ENCODE results near the gene HBA2. TPM values are rescaled to one million over a fixed set of nuclear protein-coding genes. Genes with fewer than 3 reads are reported as not detected.
"Not testable (repeated sequence)": the region's sequence is repeated elsewhere in the genome, so short reads cannot be mapped to it uniquely, and the experiment has no call there.

Gene HBA2
- total RNA-seq (33.9 TPM), polyA plus RNA-seq (ENCODE audit: insufficient read depth, low read depth, low replicate concordance) (11.1 TPM)
- long read RNA-seq, donor 1, transcript HBA2-203 (2 exons, 640 nt): minor isoform, 83 of 1,112 reads
- long read RNA-seq, donor 1, transcript HBA2-204 (2 exons, 403 nt): minor isoform, 23 of 1,112 reads
- long read RNA-seq, donor 1, transcript HBA2-201 (3 exons, 576 nt): major isoform, 973 of 1,112 reads
- long read RNA-seq, donor 1, partial matches to known transcripts: 0 of 1,112 reads
- long read RNA-seq, donor 1, other reads (novel, unspliced or antisense): 32 of 1,112 reads
- long read RNA-seq, donor 2, transcript HBA2-203 (2 exons, 640 nt): minor isoform, 27 of 875 reads
- long read RNA-seq, donor 2, transcript HBA2-201 (3 exons, 576 nt): major isoform, 794 of 875 reads
- long read RNA-seq, donor 2, transcript HBA2-204 (2 exons, 403 nt): minor isoform, 24 of 875 reads
- long read RNA-seq, donor 2, partial matches to known transcripts: 0 of 875 reads
- long read RNA-seq, donor 2, other reads (novel, unspliced or antisense): 28 of 875 reads
- long read RNA-seq, donor 3, transcript HBA2-204 (2 exons, 403 nt): minor isoform, 17 of 1,013 reads
- long read RNA-seq, donor 3, transcript HBA2-201 (3 exons, 576 nt): major isoform, 917 of 1,013 reads
- long read RNA-seq, donor 3, transcript HBA2-203 (2 exons, 640 nt): minor isoform, 32 of 1,013 reads
- long read RNA-seq, donor 3, partial matches to known transcripts: 16 of 1,013 reads
- long read RNA-seq, donor 3, other reads (novel, unspliced or antisense): 28 of 1,013 reads
- long read RNA-seq, donor 4, transcript HBA2-201 (3 exons, 576 nt): major isoform, 398 of 434 reads
- long read RNA-seq, donor 4, transcript HBA2-203 (2 exons, 640 nt): minor isoform, 30 of 434 reads
- long read RNA-seq, donor 4, transcript HBA2-204 (2 exons, 403 nt): minor isoform, 5 of 434 reads
- long read RNA-seq, donor 4, partial matches to known transcripts: 0 of 434 reads
- long read RNA-seq, donor 4, other reads (novel, unspliced or antisense): 0 of 434 reads
- long read RNA-seq, donor 5, transcript HBA2-201 (3 exons, 576 nt): major isoform, 81 of 87 reads
- long read RNA-seq, donor 5, partial matches to known transcripts: 0 of 87 reads
- long read RNA-seq, donor 5, other reads (novel, unspliced or antisense): 0 of 87 reads
- long read RNA-seq, donor 6, transcript HBA2-203 (2 exons, 640 nt): minor isoform, 124 of 2,502 reads
- long read RNA-seq, donor 6, transcript HBA2-201 (3 exons, 576 nt): major isoform, 2,269 of 2,502 reads
- long read RNA-seq, donor 6, transcript HBA2-204 (2 exons, 403 nt): minor isoform, 42 of 2,502 reads
- long read RNA-seq, donor 6, partial matches to known transcripts: 0 of 2,502 reads
- long read RNA-seq, donor 6, other reads (novel, unspliced or antisense): 64 of 2,502 reads
- long read RNA-seq, donor 7, transcript HBA2-201 (3 exons, 576 nt): major isoform, 7 of 9 reads
- long read RNA-seq, donor 7, partial matches to known transcripts: 0 of 9 reads
- long read RNA-seq, donor 7, other reads (novel, unspliced or antisense): 1 of 9 reads
- long read RNA-seq, donor 8, transcript HBA2-201 (3 exons, 576 nt): major isoform, 542 of 613 reads
- long read RNA-seq, donor 8, transcript HBA2-204 (2 exons, 403 nt): minor isoform, 20 of 613 reads
- long read RNA-seq, donor 8, transcript HBA2-203 (2 exons, 640 nt): minor isoform, 37 of 613 reads
- long read RNA-seq, donor 8, partial matches to known transcripts: 0 of 613 reads
- long read RNA-seq, donor 8, other reads (novel, unspliced or antisense): 12 of 613 reads
- long read RNA-seq, donor 9, transcript HBA2-201 (3 exons, 576 nt): major isoform, 416 of 473 reads
- long read RNA-seq, donor 9, transcript HBA2-203 (2 exons, 640 nt): minor isoform, 24 of 473 reads
- long read RNA-seq, donor 9, transcript HBA2-204 (2 exons, 403 nt): minor isoform, 9 of 473 reads
- long read RNA-seq, donor 9, partial matches to known transcripts: 8 of 473 reads
- long read RNA-seq, donor 9, other reads (novel, unspliced or antisense): 13 of 473 reads
- long read RNA-seq, donor 10, transcript HBA2-204 (2 exons, 403 nt): minor isoform, 13 of 367 reads
- long read RNA-seq, donor 10, transcript HBA2-201 (3 exons, 576 nt): major isoform, 321 of 367 reads
- long read RNA-seq, donor 10, transcript HBA2-203 (2 exons, 640 nt): minor isoform, 22 of 367 reads
- long read RNA-seq, donor 10, partial matches to known transcripts: 0 of 367 reads
- long read RNA-seq, donor 10, other reads (novel, unspliced or antisense): 11 of 367 reads

- H3K27me3 ChIP-seq (ENCODE audit: control insufficient read depth, insufficient read depth, low read length): peaks cover 29% of the 10 kb centered on the region
- DNase-seq; H3K4me1 ChIP-seq (ENCODE audit: control insufficient read depth in 2 of 3, insufficient read depth in 2 of 3, low read depth in 1 of 3, low read length in 3 of 3); H3K36me3 ChIP-seq (ENCODE audit: control insufficient read depth in 2 of 3, insufficient read depth in 3 of 3, low read length in 3 of 3); intact Hi-C loops (cut with DNase I); H3K9me3 ChIP-seq (ENCODE audit: control insufficient read depth in 2 of 3, insufficient read depth in 1 of 3, low read length in 3 of 3); H3K4me3 ChIP-seq (ENCODE audit: low read length in 3 of 3); H3K9ac ChIP-seq (ENCODE audit: low read length in 3 of 3); FAIRE-seq; H3K27ac ChIP-seq (ENCODE audit: low read depth in 2 of 2, low read length in 2 of 2): not testable (repeated sequence)
These were observed at the start of gene HBA2 for GRCh38 chr16:172374-172941. HBA2 (plus strand) TSS chr16:172876; CDS start chr16:172913, 37 bp downstream.

DNA sequence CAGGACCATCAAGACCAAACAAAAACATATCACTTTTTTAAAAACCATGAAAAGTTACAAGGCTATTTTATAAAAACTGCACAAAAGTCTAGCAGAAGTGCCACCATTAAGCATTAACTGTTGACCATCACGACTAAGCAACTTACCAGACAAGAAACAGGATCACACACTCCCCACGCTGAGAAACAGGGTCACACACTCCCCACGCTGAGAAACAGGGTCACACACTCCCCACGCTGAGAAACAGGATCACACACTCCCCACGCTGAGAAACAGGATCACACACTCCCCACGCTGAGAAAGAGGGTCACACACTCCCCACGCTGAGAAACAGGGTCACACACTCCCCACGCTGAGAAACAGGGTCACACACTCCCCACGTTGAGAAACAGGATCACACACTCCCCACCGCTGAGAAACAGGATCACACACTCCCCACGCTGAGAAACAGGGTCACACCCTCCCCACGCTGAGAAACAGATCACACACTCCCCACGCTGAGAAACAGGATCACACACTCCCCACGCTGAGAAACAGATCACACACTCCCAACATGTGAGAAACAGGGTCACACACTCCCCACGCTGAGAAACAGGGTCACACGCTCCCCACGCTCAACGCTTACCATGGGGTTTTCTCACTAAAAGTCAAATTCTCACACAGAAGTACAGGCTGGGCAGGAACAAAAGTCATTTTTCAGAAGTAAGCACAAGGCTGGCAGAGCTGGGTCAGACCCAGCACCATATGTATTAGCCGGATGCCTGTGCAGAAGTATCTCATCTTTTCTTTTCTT is 48.9 kb upstream of the HBA2 start:
- H3K4me1 ChIP-seq (ENCODE audit: control insufficient read depth in 2 of 3, insufficient read depth in 2 of 3, low read depth in 1 of 3, low read length in 3 of 3): not testable (repeated sequence)

DNA sequence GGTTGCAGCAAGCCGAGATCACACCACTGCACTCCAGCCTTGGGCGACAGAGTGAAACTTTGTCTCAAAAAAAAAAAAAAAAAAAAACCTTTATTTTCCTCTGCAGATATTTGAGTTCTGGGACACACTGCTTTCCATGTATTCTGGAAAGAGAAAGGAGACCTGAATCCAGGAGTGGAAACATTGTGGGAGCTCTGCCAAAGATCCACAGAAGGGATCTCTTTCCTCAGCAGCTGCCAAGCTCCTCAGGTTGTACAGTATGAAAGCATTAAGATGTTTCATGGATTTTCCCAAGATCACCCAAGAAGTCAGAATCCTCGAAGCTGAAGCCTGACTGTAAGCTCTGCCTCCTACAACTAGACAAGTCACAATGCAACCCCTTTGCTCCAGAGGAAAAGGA is 47.7 kb upstream of the HBA2 start:
- TF ChIP-seq, protein P1, sequence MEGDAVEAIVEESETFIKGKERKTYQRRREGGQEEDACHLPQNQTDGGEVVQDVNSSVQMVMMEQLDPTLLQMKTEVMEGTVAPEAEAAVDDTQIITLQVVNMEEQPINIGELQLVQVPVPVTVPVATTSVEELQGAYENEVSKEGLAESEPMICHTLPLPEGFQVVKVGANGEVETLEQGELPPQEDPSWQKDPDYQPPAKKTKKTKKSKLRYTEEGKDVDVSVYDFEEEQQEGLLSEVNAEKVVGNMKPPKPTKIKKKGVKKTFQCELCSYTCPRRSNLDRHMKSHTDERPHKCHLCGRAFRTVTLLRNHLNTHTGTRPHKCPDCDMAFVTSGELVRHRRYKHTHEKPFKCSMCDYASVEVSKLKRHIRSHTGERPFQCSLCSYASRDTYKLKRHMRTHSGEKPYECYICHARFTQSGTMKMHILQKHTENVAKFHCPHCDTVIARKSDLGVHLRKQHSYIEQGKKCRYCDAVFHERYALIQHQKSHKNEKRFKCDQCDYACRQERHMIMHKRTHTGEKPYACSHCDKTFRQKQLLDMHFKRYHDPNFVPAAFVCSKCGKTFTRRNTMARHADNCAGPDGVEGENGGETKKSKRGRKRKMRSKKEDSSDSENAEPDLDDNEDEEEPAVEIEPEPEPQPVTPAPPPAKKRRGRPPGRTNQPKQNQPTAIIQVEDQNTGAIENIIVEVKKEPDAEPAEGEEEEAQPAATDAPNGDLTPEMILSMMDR (IDR thresholded peaks at IDR 0.05; ENCODE audit: borderline replicate concordance, extremely low read depth, insufficient read depth): no peak
- Histone ChIP-seq H3K27ac (ENCODE audit: low read depth in 2 of 2, low read length in 2 of 2) (no peak overlapping the region), H3K27me3 (ENCODE audit: control insufficient read depth, insufficient read depth, low read length) (no peaks in the 10 kb centered on the region), H3K9me3 (ENCODE audit: control insufficient read depth in 2 of 3, insufficient read depth in 1 of 3, low read length in 3 of 3) (no peaks in the 10 kb centered on the region), H3K4me3 (ENCODE audit: low read length in 3 of 3) (no peak overlapping the region), H3K4me1 (ENCODE audit: control insufficient read depth in 2 of 3, insufficient read depth in 2 of 3, low read depth in 1 of 3, low read length in 3 of 3) (no peaks in the 10 kb centered on the region), H3K9ac (ENCODE audit: low read length in 3 of 3) (no peak overlapping the region), H3K36me3 (ENCODE audit: control insufficient read depth in 2 of 3, insufficient read depth in 3 of 3, low read length in 3 of 3) (peaks cover 0 to 3% (median 0%) of the 10 kb centered on the region in 3 donors)
- FAIRE-seq (no peak), DNase-seq (no peak)
- intact Hi-C loops (cut with DNase I): no loop called here

More for the DNA sequence above, 48.9 kb upstream of the HBA2 start:
- H3K27ac ChIP-seq (ENCODE audit: low read depth in 2 of 2, low read length in 2 of 2); FAIRE-seq; intact Hi-C loops (cut with DNase I); H3K4me3 ChIP-seq (ENCODE audit: low read length in 3 of 3); H3K27me3 ChIP-seq (ENCODE audit: control insufficient read depth, insufficient read depth, low read length); DNase-seq; H3K9ac ChIP-seq (ENCODE audit: low read length in 3 of 3); H3K9me3 ChIP-seq (ENCODE audit: control insufficient read depth in 2 of 3, insufficient read depth in 1 of 3, low read length in 3 of 3); H3K36me3 ChIP-seq (ENCODE audit: control insufficient read depth in 2 of 3, insufficient read depth in 3 of 3, low read length in 3 of 3): not testable (repeated sequence)

All from kidney (tissue), 22 donors.